HG02840 (cell line): Measurements from ENCODE around the gene KIAA0825.

Experiments
- ATAC-seq: cut with Tn5 transposase; IDR thresholded peaks from one replicate; pipeline ENCODE4 v1.9.1; 2021; ENCODE audit warnings: mild to moderate bottlenecking, moderate library complexity, moderate number of reproducible peaks; ENCODE audit not compliant: unreplicated experiment, low FRiP score

The KIAA0825 gene

GRCh38 chr5:94316916-94317838, 301.2 kb downstream of the KIAA0825 start:
- no peak for ATAC-seq

GRCh38 chr5:94314460-94315131, 303.8 kb downstream of the KIAA0825 start:
- ATAC-seq = no peak

GRCh38 chr5:94313696-94314095, 304.7 kb downstream of the KIAA0825 start:
- ATAC-seq = no peak

- ATAC-seq = no peak
Measured at GRCh38 chr5:94313188-94313587, 305.2 kb downstream of the KIAA0825 start.

GRCh38 chr5:94312298-94312697, 306.1 kb downstream of the KIAA0825 start:
- ATAC-seq = no peak

GRCh38 chr5:94310833-94311232, 307.6 kb downstream of the KIAA0825 start:
- ATAC-seq = no peak

GRCh38 chr5:94309141-94309540, 309.3 kb downstream of the KIAA0825 start:
- no peak for ATAC-seq

GRCh38 chr5:94308442-94308841, 310.0 kb downstream of the KIAA0825 start:
- ATAC-seq = no peak

- no peak for ATAC-seq
Measured at GRCh38 chr5:94304146-94304545, 314.3 kb downstream of the KIAA0825 start.

- ATAC-seq = no peak
Measured at GRCh38 chr5:94288937-94289336, 329.5 kb downstream of the KIAA0825 start.

GRCh38 chr5:94285984-94286383, 332.4 kb downstream of the KIAA0825 start:
- ATAC-seq = no peak

GRCh38 chr5:94283093-94283492, 335.3 kb downstream of the KIAA0825 start:
- ATAC-seq = no peak

GRCh38 chr5:94281236-94281801, 337.1 kb downstream of the KIAA0825 start:
- no peak for ATAC-seq

GRCh38 chr5:94276751-94277150, 341.7 kb downstream of the KIAA0825 start:
- ATAC-seq = no peak

- no peak for ATAC-seq
Measured at GRCh38 chr5:94276048-94276447, 342.4 kb downstream of the KIAA0825 start.

GRCh38 chr5:94274707-94275106, 343.7 kb downstream of the KIAA0825 start:
- ATAC-seq = no peak

GRCh38 chr5:94268226-94268625, 350.2 kb downstream of the KIAA0825 start:
- ATAC-seq = no peak

GRCh38 chr5:94267350-94267899, 351.0 kb downstream of the KIAA0825 start:
- ATAC-seq = no peak

- ATAC-seq = no peak
Measured at GRCh38 chr5:94266170-94266569, 352.2 kb downstream of the KIAA0825 start.

GRCh38 chr5:94263068-94263467, 355.3 kb downstream of the KIAA0825 start:
- no peak for ATAC-seq

- no peak for ATAC-seq
Measured at GRCh38 chr5:94260096-94260495, 358.3 kb downstream of the KIAA0825 start.
